Mesothelial cell of epicardium (in vitro differentiated cells): ENCODE data around the gene SC5D. TPM values are rescaled to one million over a fixed set of nuclear protein-coding genes. Genes with fewer than 3 reads are reported as not detected.

Source experiments
- DNase-seq, 2 experiments: peaks; one replicate each; pipeline ENCODE4 v3.0.0; 2021; ENCODE audit warnings: low spot score in 2 of 2; ENCODE audit not compliant: unreplicated experiment in 2 of 2
- H3K27ac Mint-ChIP-seq: 2 replicates; pipeline ENCODE4 v1.8.0; 2021; ENCODE audit warnings: mixed read lengths
- H3K27me3 Mint-ChIP-seq: 2 replicates; pipeline ENCODE4 v1.8.0; 2021; ENCODE audit warnings: low read depth, mixed read lengths
- H3K36me3 Mint-ChIP-seq: 2 replicates; pipeline ENCODE4 v1.8.0; 2021; ENCODE audit warnings: mixed read lengths
- H3K4me1 Mint-ChIP-seq: 2 replicates; pipeline ENCODE4 v1.8.0; 2021; ENCODE audit warnings: mixed read lengths
- H3K4me3 Mint-ChIP-seq: 2 replicates; pipeline ENCODE4 v1.8.0; 2021; ENCODE audit warnings: mild to moderate bottlenecking, moderate library complexity, mixed read lengths
- H3K9me3 Mint-ChIP-seq: 2 replicates; pipeline ENCODE4 v1.8.0; 2021; ENCODE audit warnings: mixed read lengths
- total RNA-seq: library from RNA; stranded (reverse); gene quantifications from 3 replicates; pipeline ENCODE4 v1.2.1, GENCODE V29; 2021
- TF ChIP-seq, protein P1 (sequence below): fragments of 200-600 bp; sonication (generic); IDR thresholded peaks from one replicate; pipeline ENCODE4 v1.5.0; 2021; ENCODE audit warnings: antibody characterized with exemption; ENCODE audit not compliant: unreplicated experiment

Gene SC5D
- total RNA-seq, 1 donor from 2014 or later: 54.1 TPM

DNA sequence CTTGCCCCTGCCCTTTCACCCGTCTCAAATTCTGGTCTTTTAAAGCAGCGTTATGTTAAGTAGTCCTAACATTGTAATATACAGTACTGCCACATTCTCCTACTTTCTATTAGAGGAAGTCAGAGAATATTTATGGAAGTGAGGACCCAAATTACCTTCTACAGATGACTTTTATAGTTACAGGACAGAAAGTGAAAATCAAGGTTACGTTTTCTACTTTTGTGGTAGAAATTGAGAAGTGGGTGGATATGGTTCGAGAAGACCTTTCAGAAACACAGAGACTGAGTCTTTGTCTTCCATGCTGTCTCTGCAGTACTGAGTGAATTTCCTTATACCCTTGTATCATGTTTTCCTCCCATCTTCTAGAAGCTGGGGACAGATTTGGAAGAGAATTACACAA, 17.1 kb downstream of the SC5D start:
- Mint-ChIP-seq H3K27ac (no peak overlapping the region), H3K4me1 (no peaks in the 10 kb centered on the region), H3K36me3 (peaks cover 41% of the 10 kb centered on the region), H3K9me3 (peaks cover 6% of the 10 kb centered on the region), H3K4me3 (no peak overlapping the region), H3K27me3 (no peaks in the 10 kb centered on the region)
- no peak for DNase-seq
- TF ChIP-seq, protein P1, sequence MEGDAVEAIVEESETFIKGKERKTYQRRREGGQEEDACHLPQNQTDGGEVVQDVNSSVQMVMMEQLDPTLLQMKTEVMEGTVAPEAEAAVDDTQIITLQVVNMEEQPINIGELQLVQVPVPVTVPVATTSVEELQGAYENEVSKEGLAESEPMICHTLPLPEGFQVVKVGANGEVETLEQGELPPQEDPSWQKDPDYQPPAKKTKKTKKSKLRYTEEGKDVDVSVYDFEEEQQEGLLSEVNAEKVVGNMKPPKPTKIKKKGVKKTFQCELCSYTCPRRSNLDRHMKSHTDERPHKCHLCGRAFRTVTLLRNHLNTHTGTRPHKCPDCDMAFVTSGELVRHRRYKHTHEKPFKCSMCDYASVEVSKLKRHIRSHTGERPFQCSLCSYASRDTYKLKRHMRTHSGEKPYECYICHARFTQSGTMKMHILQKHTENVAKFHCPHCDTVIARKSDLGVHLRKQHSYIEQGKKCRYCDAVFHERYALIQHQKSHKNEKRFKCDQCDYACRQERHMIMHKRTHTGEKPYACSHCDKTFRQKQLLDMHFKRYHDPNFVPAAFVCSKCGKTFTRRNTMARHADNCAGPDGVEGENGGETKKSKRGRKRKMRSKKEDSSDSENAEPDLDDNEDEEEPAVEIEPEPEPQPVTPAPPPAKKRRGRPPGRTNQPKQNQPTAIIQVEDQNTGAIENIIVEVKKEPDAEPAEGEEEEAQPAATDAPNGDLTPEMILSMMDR: no peak

DNA sequence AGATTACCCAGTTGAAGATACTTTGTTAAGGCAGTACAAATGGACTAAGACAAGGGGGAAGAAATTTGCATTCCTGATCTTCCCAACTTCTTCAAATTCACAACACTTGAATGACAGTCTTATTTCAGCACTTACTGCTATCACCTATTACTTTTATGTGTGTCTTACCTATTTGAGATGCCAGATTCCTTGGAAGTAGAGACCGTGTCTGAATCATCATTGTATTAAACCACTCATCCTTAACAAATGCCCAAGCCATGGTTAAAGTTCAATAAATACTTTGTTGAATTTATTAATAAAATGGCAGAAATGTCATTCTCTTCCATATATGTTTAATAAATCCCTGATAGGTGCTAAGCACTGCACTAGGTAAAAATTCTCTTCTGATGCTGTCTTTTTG, 18.3 kb downstream of the SC5D start:
- H3K9me3 Mint-ChIP-seq: peaks cover 6% of the 10 kb centered on the region
- no peaks in the 10 kb centered on the region for H3K4me1 Mint-ChIP-seq
- H3K4me3 Mint-ChIP-seq: no peak overlapping the region
- no peak overlapping the region for H3K27ac Mint-ChIP-seq
- no peaks in the 10 kb centered on the region for H3K27me3 Mint-ChIP-seq
- TF ChIP-seq, protein P1: no peak
- peaks cover 32% of the 10 kb centered on the region for H3K36me3 Mint-ChIP-seq
- no peak for DNase-seq

DNA sequence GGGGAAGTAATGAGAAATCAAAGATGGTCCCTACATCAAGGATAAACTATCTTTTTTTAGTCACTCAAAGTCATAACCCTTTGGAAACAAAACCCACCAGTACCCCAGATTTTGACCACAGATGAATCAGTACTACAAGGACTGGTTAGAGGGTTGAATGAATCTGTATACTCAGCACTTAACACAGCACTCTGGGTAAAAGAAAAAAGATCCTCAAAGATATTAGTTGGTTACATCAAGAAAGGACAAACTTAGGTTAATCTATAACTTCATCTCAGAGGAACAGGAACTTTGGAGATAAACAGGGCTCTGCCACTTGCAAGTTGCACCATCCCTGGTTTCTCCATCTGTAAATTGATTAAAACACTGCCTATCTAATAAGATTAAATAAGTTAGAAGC, 18.8 kb downstream of the SC5D start:
- DNase-seq: no peak
- no peaks in the 10 kb centered on the region for H3K4me1 Mint-ChIP-seq

DNA sequence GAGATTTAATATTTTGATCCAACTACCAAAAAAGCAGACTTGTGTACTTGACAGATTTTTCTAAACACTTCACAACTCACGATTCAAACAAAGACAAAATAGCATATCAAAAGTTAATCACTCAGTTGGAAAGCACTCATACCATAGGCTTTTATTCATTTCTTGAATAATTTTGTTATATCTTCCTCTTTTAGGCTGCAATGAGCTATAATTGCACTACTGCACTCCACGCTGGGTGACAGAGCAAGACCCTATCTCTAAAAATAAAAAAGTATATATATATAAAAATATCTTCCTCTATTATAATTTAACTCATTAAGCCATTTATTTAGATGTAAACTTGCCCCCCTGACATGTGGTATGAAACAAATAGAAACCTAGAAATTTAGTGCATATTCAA, 19.9 kb downstream of the SC5D start:
- TF ChIP-seq, protein P1: no peak
- H3K4me3 Mint-ChIP-seq: no peak overlapping the region

More for the DNA sequence above, 18.8 kb downstream of the SC5D start:
- Mint-ChIP-seq H3K36me3 (peaks cover 29% of the 10 kb centered on the region), H3K27ac (no peak overlapping the region), H3K27me3 (no peaks in the 10 kb centered on the region), H3K9me3 (peaks cover 6% of the 10 kb centered on the region), H3K4me3 (no peak overlapping the region)
- TF ChIP-seq, protein P1: no peak

DNA sequence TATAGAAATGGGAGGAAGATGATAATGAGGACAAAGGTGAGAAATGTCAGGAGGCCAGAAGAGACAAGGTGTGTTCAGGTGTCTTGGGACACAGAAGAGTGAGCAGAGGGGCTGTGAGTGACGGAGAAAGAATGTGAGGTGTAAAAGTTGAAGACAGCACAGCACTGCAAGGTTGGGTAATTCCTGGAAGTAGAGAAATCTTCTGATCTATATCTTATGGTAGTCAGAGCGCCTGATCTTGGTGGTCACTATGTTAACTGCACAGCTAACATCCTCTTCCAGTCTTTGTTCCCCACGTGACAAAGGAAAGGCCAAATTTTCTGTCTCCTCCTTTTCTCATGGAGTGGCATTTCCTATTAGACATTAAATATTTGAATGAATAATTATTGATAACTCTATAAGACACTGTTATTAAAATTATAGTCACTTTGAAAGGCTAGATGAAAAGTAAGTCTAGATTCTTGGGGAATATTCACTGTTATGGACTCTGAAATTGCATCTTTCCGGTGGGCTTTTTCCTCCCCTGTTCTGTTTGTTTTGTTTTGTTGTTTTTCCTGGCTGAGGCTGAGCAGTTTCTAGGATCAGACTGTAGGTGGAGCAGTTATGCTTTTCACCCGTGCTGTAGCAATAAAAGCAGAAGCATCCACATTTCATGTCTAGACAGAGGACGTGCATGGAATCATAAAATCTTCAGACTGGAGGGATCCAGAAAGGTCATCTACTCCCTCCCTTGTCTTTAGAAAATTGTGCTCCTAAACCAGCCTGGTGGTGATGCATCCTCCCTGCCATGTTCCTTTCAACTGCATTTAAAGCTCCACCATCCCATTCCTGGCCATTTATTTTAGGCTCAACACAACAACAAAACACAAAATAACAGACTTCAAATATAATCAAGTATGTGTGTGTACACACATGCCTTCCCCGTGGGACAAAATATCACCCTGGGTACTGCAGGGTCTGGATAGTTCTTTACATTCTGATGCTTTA, 26.6 kb downstream of the SC5D start:
- Mint-ChIP-seq H3K27ac (no peak overlapping the region), H3K4me1 (peaks cover 7% of the 10 kb centered on the region), H3K27me3 (peaks cover 5% of the 10 kb centered on the region), H3K4me3 (no peak overlapping the region), H3K9me3 (no peaks in the 10 kb centered on the region), H3K36me3 (no peaks in the 10 kb centered on the region)
- TF ChIP-seq, protein P1: peak; percentile 51
- no peak for DNase-seq

More for the DNA sequence above, 19.9 kb downstream of the SC5D start:
- Mint-ChIP-seq H3K36me3 (peaks cover 20% of the 10 kb centered on the region), H3K4me1 (no peaks in the 10 kb centered on the region), H3K27me3 (no peaks in the 10 kb centered on the region), H3K27ac (no peak overlapping the region), H3K9me3 (peaks cover 6% of the 10 kb centered on the region)
- DNase-seq: no peak
